Parathyroid adenoma (tissue), 2 donors: ENCODE results near the gene IMPACT.

Experiments used
- H2AFZ ChIP-seq: fragments of 300-600 bp; sonication (generic); one replicate; pipeline ENCODE4 v1.7.0; 2017; ENCODE audit warnings: antibody characterized with exemption, mild to moderate bottlenecking
- H3K27ac ChIP-seq: fragments of 300-600 bp; sonication (generic); one replicate; pipeline ENCODE4 v1.7.0; 2017
- H3K27me3 ChIP-seq: fragments of 300-600 bp; sonication (generic); one replicate; pipeline ENCODE4 v1.7.0; 2017; ENCODE audit warnings: low read length; ENCODE audit not compliant: control insufficient read depth, insufficient read depth
- H3K36me3 ChIP-seq: fragments of 300-600 bp; sonication (generic); one replicate; pipeline ENCODE4 v1.7.0; 2017; ENCODE audit warnings: low read length; ENCODE audit not compliant: control insufficient read depth, insufficient read depth
- H3K4me1 ChIP-seq: fragments of 300-600 bp; sonication (generic); one replicate; pipeline ENCODE4 v1.7.0; 2017; ENCODE audit warnings: control low read depth
- H3K4me2 ChIP-seq: fragments of 300-600 bp; sonication (generic); one replicate; pipeline ENCODE4 v1.7.0; 2017; ENCODE audit warnings: low read length
- H3K4me3 ChIP-seq: fragments of 300-600 bp; sonication (generic); one replicate; pipeline ENCODE4 v1.7.0; 2017; ENCODE audit warnings: low read depth, low read length
- H3K79me2 ChIP-seq: fragments of 300-600 bp; sonication (generic); one replicate; pipeline ENCODE4 v1.7.0; 2017; ENCODE audit warnings: control low read depth
- H3K9ac ChIP-seq: fragments of 300-600 bp; sonication (generic); one replicate; pipeline ENCODE4 v1.7.0; 2017; ENCODE audit warnings: mild to moderate bottlenecking
- H3K9me3 ChIP-seq: fragments of 300-600 bp; sonication (generic); one replicate; pipeline ENCODE4 v1.7.0; 2017; ENCODE audit warnings: low read length; ENCODE audit not compliant: control insufficient read depth
- CTCF ChIP-seq: fragments of 300-600 bp; sonication (generic); IDR thresholded peaks from one replicate; pipeline ENCODE4 v1.7.0; 2017; ENCODE audit warnings: antibody characterized with exemption, mild to moderate bottlenecking
- donor health status: primary hyperparathyroidism.

Gene IMPACT

GRCh38 chr18:24465486-24465885, 39.0 kb downstream of the IMPACT start:
- no peak for TF ChIP-seq CTCF
- H3K9ac ChIP-seq, result no peak overlapping the region
- no peaks in the 10 kb centered on the region for H3K9me3 ChIP-seq
- no peak overlapping the region for H3K4me2 ChIP-seq
- H3K27ac ChIP-seq, result no peak overlapping the region
- no peaks in the 10 kb centered on the region for H3K27me3 ChIP-seq
- H2AFZ ChIP-seq, result no peak overlapping the region
- no peak overlapping the region for H3K4me3 ChIP-seq
- H3K4me1 ChIP-seq, result peaks cover 7% of the 10 kb centered on the region
- H3K79me2 ChIP-seq, result no peaks in the 10 kb centered on the region
- H3K36me3 ChIP-seq, result no peaks in the 10 kb centered on the region

DNA sequence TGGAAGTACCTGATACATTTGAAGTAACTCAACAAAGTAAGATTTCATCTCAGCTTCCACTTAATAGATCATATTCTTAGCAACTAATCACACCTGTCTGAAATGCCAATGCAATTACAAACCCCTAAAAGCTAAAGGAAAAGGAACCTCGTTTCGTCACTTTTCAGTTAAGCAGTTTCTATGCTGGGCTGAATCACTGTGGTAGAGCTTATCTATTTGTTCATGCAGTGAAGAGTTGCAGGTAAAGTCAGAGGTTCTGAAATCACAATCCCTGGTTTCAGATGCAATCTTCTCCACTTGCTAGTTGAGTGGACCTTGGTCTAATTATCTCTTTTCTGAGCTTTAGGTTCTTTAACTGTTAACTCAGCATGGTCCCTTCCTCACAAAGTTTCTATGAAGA, 40.3 kb downstream of the IMPACT start:
- no peak overlapping the region for H3K9ac ChIP-seq

GRCh38 chr18:24470022-24470618, 43.6 kb downstream of the IMPACT start:
- Histone ChIP-seq H3K27me3 (no peaks in the 10 kb centered on the region), H2AFZ (no peak overlapping the region), H3K79me2 (no peaks in the 10 kb centered on the region), H3K9me3 (no peaks in the 10 kb centered on the region), H3K9ac (no peak overlapping the region), H3K4me1 (no peaks in the 10 kb centered on the region), H3K27ac (no peak overlapping the region), H3K4me2 (no peak overlapping the region), H3K4me3 (no peak overlapping the region), H3K36me3 (no peaks in the 10 kb centered on the region)
- TF ChIP-seq CTCF, result no peak

More for the DNA sequence above, 40.3 kb downstream of the IMPACT start:
- Histone ChIP-seq H3K4me2 (no peak overlapping the region), H3K4me3 (no peak overlapping the region), H3K27ac (no peak overlapping the region), H3K27me3 (no peaks in the 10 kb centered on the region), H2AFZ (no peak overlapping the region), H3K79me2 (no peaks in the 10 kb centered on the region), H3K36me3 (no peaks in the 10 kb centered on the region), H3K9me3 (no peaks in the 10 kb centered on the region), H3K4me1 (peaks cover 6% of the 10 kb centered on the region)
- TF ChIP-seq CTCF, result no peak

DNA sequence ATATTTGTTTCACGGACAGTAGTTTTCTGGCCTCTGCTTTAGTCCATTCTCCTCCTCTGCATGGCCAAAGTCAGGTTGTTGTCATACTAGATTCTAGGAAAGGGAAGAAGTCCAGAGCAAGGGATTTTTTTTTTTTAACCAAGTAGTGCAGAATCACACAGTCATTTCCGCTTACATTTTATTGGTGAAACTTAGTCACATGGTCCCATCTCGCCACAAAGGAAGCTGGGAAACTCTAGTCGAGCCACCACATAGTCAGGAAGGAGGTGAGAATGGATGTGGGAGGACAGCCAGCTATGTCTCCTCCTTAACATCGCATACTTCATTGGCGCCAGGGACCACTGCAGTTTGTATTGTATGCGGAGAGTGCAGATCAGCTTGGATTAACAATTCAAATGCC, 44.3 kb downstream of the IMPACT start:
- H3K9ac ChIP-seq, result no peak overlapping the region
- H2AFZ ChIP-seq, result no peak overlapping the region

More for the DNA sequence above, 44.3 kb downstream of the IMPACT start:
- no peak overlapping the region for H3K4me3 ChIP-seq
- no peaks in the 10 kb centered on the region for H3K9me3 ChIP-seq
- no peaks in the 10 kb centered on the region for H3K27me3 ChIP-seq
- no peak overlapping the region for H3K4me2 ChIP-seq
- no peaks in the 10 kb centered on the region for H3K36me3 ChIP-seq
- no peaks in the 10 kb centered on the region for H3K4me1 ChIP-seq
- no peak overlapping the region for H3K27ac ChIP-seq
- no peaks in the 10 kb centered on the region for H3K79me2 ChIP-seq
- TF ChIP-seq CTCF, result no peak
